ENCODE measurements around the gene CPLX4.

CPLX4 gene

DNA sequence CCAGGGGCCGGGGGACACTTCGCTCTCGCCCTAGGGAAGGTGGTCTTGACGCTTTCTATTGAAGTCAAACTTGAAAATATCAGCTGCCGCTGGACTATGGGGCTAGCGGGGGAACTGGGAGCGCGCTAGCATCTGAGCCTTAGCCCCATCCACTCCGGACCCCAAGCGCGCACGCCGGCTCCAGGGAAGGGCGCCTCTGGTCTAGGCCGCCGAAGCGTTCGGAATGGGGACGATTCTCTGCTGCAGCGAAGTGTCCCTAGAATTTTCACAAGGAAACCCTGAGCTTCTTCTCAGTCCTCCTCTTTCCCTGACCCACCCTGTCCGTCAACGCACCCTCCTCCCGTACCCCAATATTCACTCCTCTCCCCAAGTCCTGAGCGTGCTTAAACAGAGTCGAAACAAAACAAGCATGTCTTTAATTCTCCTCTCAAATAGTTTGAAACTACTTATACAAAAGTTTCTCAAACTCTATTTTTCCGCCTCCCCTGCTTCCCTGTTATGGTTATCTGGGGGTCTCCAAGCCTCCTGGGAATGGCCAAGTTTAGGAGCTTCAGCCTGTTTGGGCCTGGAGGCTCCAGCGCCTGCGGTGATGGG is 50.2 kb downstream of the CPLX4 start:
- Histone ChIP-seq H3F3A (ENCODE audit: control insufficient read depth, insufficient read depth) (no peaks in the 10 kb centered on the region), H3K4me1 (ENCODE audit: control insufficient read depth, low read length) (no peaks in the 10 kb centered on the region), H3K4me3 (ENCODE audit: low read length) (no peak overlapping the region), H3K36me3 (ENCODE audit: control insufficient read depth, low read length) (no peaks in the 10 kb centered on the region), H3K4me2 (ENCODE audit: low read length) (no peak overlapping the region), H3K27me3 (ENCODE audit: control insufficient read depth, low read length) (peaks cover 34% of the 10 kb centered on the region), H3K9me2 (replicated peaks; ENCODE audit: control insufficient read depth, low read length) (no peaks in the 10 kb centered on the region), H4K20me1 (ENCODE audit: control insufficient read depth, insufficient read depth, low read depth, low read length) (no peaks in the 10 kb centered on the region), H3K9me3 (ENCODE audit: control insufficient read depth, insufficient read depth, low read length) (no peaks in the 10 kb centered on the region), H3K27ac (ENCODE audit: low read depth, low read length) (no peak overlapping the region), H3K79me2 (ENCODE audit: control insufficient read depth, low read length) (no peaks in the 10 kb centered on the region)
- no peak for TF ChIP-seq EZH2phosphoT487 (IDR thresholded peaks at IDR 0.05; ENCODE audit: borderline replicate concordance, low read length)
- no peak for TF ChIP-seq CTCF (IDR thresholded peaks at IDR 0.05; ENCODE audit: low read depth, low read length, poor library complexity, severe bottlenecking)

DNA sequence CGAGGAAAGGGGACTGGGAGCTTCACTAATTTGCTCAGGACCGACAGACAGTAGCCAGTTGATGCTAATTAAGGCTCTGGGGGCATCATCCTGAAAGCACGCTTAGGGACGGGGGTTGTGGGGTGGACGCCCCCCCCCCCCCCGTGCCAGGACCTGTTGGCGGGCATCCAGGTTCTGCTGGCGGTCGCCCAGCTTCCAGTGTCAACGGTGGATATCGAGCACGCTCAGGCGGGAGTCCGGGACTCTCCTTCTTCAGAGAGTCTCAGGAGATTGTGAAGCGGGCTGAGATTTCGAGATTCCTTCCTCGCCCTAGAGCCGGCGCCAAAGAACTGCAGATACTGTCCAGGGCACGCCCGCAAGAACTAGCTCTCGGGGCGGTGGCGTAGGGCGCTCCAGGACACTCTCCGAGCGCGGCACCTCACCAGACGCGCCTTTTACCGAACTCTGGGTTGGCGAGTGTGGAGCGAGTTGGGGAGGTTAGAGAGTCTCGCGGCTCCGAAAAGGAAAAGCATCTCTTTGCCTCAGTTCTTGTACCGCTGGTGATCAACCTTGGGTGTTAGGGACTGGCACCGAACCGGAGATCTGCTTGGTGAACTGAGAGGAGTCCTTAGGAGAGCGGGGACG is 50.8 kb downstream of the CPLX4 start:
- Histone ChIP-seq H3K4me3 (ENCODE audit: low read length) (no peak overlapping the region), H3K4me1 (ENCODE audit: control insufficient read depth, low read length) (no peaks in the 10 kb centered on the region), H3F3A (ENCODE audit: control insufficient read depth, insufficient read depth) (no peaks in the 10 kb centered on the region), H3K36me3 (ENCODE audit: control insufficient read depth, low read length) (no peaks in the 10 kb centered on the region), H4K20me1 (ENCODE audit: control insufficient read depth, insufficient read depth, low read depth, low read length) (no peaks in the 10 kb centered on the region), H3K9me3 (ENCODE audit: control insufficient read depth, insufficient read depth, low read length) (no peaks in the 10 kb centered on the region), H3K79me2 (ENCODE audit: control insufficient read depth, low read length) (no peaks in the 10 kb centered on the region), H3K9me2 (replicated peaks; ENCODE audit: control insufficient read depth, low read length) (no peaks in the 10 kb centered on the region), H3K27me3 (ENCODE audit: control insufficient read depth, low read length) (peaks cover 34% of the 10 kb centered on the region), H3K4me2 (ENCODE audit: low read length) (no peak overlapping the region), H3K27ac (ENCODE audit: low read depth, low read length) (no peak overlapping the region)
- no peak for TF ChIP-seq CTCF (IDR thresholded peaks at IDR 0.05; ENCODE audit: low read depth, low read length, poor library complexity, severe bottlenecking)
- no peak for TF ChIP-seq EZH2phosphoT487 (IDR thresholded peaks at IDR 0.05; ENCODE audit: borderline replicate concordance, low read length)

- TF ChIP-seq EZH2phosphoT487 (IDR thresholded peaks at IDR 0.05; ENCODE audit: borderline replicate concordance, low read length) (no peak), CTCF (IDR thresholded peaks at IDR 0.05; ENCODE audit: low read depth, low read length, poor library complexity, severe bottlenecking) (no peak)
Measured at GRCh38 chr18:59266886-59267502, 51.5 kb downstream of the CPLX4 start.

More at GRCh38 chr18:59266886-59267502, 51.5 kb downstream of the CPLX4 start:
- Histone ChIP-seq H3F3A (ENCODE audit: control insufficient read depth, insufficient read depth) (no peaks in the 10 kb centered on the region), H3K27me3 (ENCODE audit: control insufficient read depth, low read length) (peaks cover 31% of the 10 kb centered on the region), H3K27ac (ENCODE audit: low read depth, low read length) (no peak overlapping the region), H3K4me2 (ENCODE audit: low read length) (no peak overlapping the region), H3K9me2 (replicated peaks; ENCODE audit: control insufficient read depth, low read length) (no peaks in the 10 kb centered on the region), H3K9me3 (ENCODE audit: control insufficient read depth, insufficient read depth, low read length) (no peaks in the 10 kb centered on the region), H4K20me1 (ENCODE audit: control insufficient read depth, insufficient read depth, low read depth, low read length) (no peaks in the 10 kb centered on the region), H3K79me2 (ENCODE audit: control insufficient read depth, low read length) (no peaks in the 10 kb centered on the region), H3K4me3 (ENCODE audit: low read length) (no peak overlapping the region), H3K4me1 (ENCODE audit: control insufficient read depth, low read length) (no peaks in the 10 kb centered on the region), H3K36me3 (ENCODE audit: control insufficient read depth, low read length) (no peaks in the 10 kb centered on the region)
